Loucy (cell line): ENCODE results near the gene SLC1A4.

Experiments used
- CTCF ChIP-seq: fragments of 200-600 bp; sonication (generic); conservative IDR thresholded peaks from 2 replicates; pipeline ENCODE4 v1.5.1; 2014; ENCODE audit warnings: mild to moderate bottlenecking, antibody characterized with exemption, low read length
- EZH2phosphoT487 ChIP-seq: fragments of 200-600 bp; IDR thresholded peaks from 2 replicates; pipeline ENCODE4 v1.6.1; 2018; ENCODE audit warnings: antibody characterized with exemption, mild to moderate bottlenecking, moderate library complexity, borderline replicate concordance

DNA sequence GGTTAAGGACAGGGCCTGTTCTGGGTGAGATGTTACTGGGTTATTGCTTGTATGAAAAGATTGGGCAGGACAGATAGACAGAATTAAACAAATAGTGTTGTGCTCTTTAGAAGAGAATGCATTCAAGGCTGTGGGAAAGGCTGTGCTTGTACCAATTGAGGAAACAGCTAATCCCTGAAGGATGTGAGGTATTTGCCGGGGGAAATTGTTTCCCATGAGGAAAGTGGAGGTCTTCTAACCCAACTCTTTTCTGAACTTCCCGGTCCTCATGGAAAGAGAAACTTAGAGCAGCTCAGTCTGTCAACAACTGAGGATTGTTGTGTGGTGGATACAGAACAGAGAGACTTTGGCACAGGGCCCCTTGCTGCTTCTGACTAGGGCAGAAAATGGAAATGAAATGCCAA is 9.5 kb downstream of the SLC1A4 start:
- TF ChIP-seq CTCF (no peak), EZH2phosphoT487 (no peak)
